ENCODE data around the gene TPRX2. TPM values are rescaled to one million over a fixed set of nuclear protein-coding genes. Genes with fewer than 3 reads are reported as not detected.

The TPRX2 gene
- total RNA-seq, 4 donors from 2014 or later: not detected

DNA sequence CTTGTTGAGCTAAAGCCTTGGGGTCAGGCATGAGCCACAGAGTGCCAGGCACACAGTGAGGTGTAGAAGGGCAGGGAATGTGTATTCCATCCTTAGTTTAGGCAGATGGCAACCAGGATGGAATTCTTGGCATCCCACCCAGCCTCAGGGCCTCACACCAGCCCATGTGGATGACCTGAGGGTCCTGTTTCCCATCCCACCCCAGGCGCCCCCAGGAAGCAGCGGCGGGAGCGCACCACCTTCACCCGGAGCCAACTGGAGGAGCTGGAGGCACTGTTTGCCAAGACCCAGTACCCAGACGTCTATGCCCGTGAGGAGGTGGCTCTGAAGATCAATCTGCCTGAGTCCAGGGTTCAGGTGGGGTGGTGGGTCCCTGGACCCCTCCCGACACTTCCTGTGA is 23.0 kb upstream of the TPRX2 start:
- no peak overlapping the region for H3K4me3 ChIP-seq
- intact Hi-C loops (cut with DNase I): no loop called here
- no peak for DNase-seq
- TF ChIP-seq, protein P1, sequence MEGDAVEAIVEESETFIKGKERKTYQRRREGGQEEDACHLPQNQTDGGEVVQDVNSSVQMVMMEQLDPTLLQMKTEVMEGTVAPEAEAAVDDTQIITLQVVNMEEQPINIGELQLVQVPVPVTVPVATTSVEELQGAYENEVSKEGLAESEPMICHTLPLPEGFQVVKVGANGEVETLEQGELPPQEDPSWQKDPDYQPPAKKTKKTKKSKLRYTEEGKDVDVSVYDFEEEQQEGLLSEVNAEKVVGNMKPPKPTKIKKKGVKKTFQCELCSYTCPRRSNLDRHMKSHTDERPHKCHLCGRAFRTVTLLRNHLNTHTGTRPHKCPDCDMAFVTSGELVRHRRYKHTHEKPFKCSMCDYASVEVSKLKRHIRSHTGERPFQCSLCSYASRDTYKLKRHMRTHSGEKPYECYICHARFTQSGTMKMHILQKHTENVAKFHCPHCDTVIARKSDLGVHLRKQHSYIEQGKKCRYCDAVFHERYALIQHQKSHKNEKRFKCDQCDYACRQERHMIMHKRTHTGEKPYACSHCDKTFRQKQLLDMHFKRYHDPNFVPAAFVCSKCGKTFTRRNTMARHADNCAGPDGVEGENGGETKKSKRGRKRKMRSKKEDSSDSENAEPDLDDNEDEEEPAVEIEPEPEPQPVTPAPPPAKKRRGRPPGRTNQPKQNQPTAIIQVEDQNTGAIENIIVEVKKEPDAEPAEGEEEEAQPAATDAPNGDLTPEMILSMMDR (IDR thresholded peaks at IDR 0.05): no peak
- no peak for TF ChIP-seq POLR2A (IDR thresholded peaks at IDR 0.05)
- 67% methylated on average over 1 of the region's 8 CpGs; no CpG with 5 or more reads in 1 of the 2 donors for whole genome bisulfite sequencing, 2 donors
- H3K9me3 ChIP-seq: no peaks in the 10 kb centered on the region
- H3K4me1 ChIP-seq: no peaks in the 10 kb centered on the region
- no peaks in the 10 kb centered on the region for H3K36me3 ChIP-seq
- H3K27ac ChIP-seq: no peak overlapping the region
- peaks cover 0 to 32% (median 0%) of the 10 kb centered on the region in 4 donors for H3K27me3 ChIP-seq

DNA sequence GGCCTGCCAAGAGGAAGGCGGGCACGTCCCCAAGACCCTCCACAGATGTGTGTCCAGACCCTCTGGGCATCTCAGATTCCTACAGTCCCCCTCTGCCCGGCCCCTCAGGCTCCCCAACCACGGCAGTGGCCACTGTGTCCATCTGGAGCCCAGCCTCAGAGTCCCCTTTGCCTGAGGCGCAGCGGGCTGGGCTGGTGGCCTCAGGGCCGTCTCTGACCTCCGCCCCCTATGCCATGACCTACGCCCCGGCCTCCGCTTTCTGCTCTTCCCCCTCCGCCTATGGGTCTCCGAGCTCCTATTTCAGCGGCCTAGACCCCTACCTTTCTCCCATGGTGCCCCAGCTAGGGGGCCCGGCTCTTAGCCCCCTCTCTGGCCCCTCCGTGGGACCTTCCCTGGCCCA is 19.6 kb upstream of the TPRX2 start:
- Histone ChIP-seq H3K4me1 (no peaks in the 10 kb centered on the region), H3K27me3 (peaks cover 0 to 46% (median 0%) of the 10 kb centered on the region in 4 donors), H3K27ac (no peak overlapping the region), H3K4me3 (no peak overlapping the region), H3K36me3 (no peaks in the 10 kb centered on the region), H3K9me3 (no peaks in the 10 kb centered on the region)
- no peak for DNase-seq
- TF ChIP-seq POLR2A (IDR thresholded peaks at IDR 0.05): no peak
- TF ChIP-seq, protein P1 (IDR thresholded peaks at IDR 0.05): no peak
- intact Hi-C loops (cut with DNase I): no loop called here
- WGBS, 2 donors: 72 to 76% methylated on average over 7 to 15 of the region's 16 CpGs

DNA sequence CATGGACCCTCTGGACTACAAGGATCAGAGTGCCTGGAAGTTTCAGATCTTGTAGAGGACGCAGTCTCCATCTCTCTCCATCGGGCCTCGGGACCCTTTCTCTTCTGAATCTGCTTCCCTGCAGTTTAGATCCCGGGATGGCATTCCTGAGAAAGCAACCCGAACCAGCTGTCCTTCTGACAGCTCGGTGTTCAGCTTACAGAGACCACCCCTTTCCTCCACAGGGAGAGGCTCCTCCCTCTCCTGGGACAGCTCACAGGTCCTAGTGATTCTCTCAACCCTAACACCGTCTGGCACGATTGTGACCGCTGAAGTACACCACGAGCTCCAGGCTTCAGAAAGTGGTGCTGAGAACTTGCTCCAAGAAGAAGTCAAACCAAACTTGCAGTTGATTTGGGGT is 19.1 kb upstream of the TPRX2 start:
- DNase-seq: no peak
- H3K27ac ChIP-seq: no peak overlapping the region
- H3K4me3 ChIP-seq: no peak overlapping the region
- intact Hi-C loops (cut with DNase I): no loop called here
- no peaks in the 10 kb centered on the region for H3K4me1 ChIP-seq
- no peak for TF ChIP-seq POLR2A (IDR thresholded peaks at IDR 0.05)
- H3K9me3 ChIP-seq: no peaks in the 10 kb centered on the region
- peaks cover 0 to 49% (median 0%) of the 10 kb centered on the region in 4 donors for H3K27me3 ChIP-seq
- no peaks in the 10 kb centered on the region for H3K36me3 ChIP-seq
- WGBS, 2 donors: 30 to 33% methylated on average over 7 to 9 of the region's 10 CpGs

DNA sequence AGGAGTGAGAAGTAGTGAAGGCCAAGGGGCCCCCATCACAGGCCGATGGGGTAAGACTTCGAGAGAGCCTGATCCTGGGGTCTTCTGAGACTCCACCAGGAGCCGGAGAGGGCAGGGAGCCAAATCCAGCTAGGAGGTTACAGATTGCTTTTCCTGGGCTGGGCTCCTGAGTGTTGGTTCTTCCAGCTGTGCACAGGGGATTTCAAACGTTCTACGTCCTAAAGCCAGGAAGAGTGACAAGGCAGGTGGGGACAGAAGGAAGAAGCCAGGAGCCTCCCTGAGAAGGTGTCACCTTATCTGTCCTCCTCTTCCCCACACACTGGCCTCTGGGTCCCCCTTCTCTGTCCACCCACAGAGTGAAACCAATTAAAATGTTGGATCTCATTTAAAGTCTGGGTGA is 16.1 kb upstream of the TPRX2 start:
- peaks cover 0 to 52% (median 0%) of the 10 kb centered on the region in 4 donors for H3K27me3 ChIP-seq

DNA sequence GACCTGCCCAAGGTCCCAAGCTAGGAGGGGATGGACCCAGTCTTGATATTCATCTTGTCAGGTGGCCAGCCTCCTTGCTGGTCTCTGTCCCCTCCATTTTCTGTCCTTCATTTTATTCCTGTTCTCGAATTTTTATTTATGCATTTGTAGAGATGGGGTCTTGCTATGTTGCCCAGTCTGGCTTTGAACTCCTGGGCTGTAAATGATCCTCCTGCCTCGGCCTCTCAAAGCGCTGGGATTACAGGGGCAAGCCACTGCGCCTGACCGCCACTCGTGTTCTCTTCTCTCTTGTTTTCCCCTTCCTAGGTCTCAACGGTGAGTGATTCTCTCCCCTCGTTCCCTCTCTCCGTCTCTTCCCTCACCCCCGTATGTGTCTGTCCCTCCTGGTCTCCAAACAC is 10.6 kb upstream of the TPRX2 start:
- Histone ChIP-seq H3K4me3 (no peak overlapping the region), H3K9me3 (no peaks in the 10 kb centered on the region), H3K27ac (no peak overlapping the region), H3K27me3 (peaks cover 0 to 66% (median 10%) of the 10 kb centered on the region in 4 donors), H3K36me3 (no peaks in the 10 kb centered on the region), H3K4me1 (peaks cover 3 to 8% (median 6%) of the 10 kb centered on the region in 3 donors)
- TF ChIP-seq, protein P1 (IDR thresholded peaks at IDR 0.05): no peak
- no peak for TF ChIP-seq POLR2A (IDR thresholded peaks at IDR 0.05)
- WGBS, 2 donors: 52 to 58% methylated on average over 10 of the region's 10 CpGs
- intact Hi-C loops (cut with DNase I): no loop called here
- no peak for DNase-seq

More for the DNA sequence above, 16.1 kb upstream of the TPRX2 start:
- Histone ChIP-seq H3K27ac (no peak overlapping the region), H3K4me3 (no peak overlapping the region), H3K4me1 (no peaks in the 10 kb centered on the region), H3K9me3 (no peaks in the 10 kb centered on the region), H3K36me3 (no peaks in the 10 kb centered on the region)
- DNase-seq: no peak
- TF ChIP-seq, protein P1 (IDR thresholded peaks at IDR 0.05): no peak
- no peak for TF ChIP-seq POLR2A (IDR thresholded peaks at IDR 0.05)
- WGBS, 2 donors: 46 to 56% methylated on average over 5 of the region's 5 CpGs
- intact Hi-C loops (cut with DNase I): no loop called here
